HT-29 (cell line): ENCODE measurements around the gene MAS1L. TPM values are rescaled to one million over a fixed set of nuclear protein-coding genes. Genes with fewer than 3 reads are reported as not detected.
"Not testable (repeated sequence)": the region's sequence is repeated elsewhere in the genome, so short reads cannot be mapped to it uniquely, and the experiment has no call there.

ENCODE experiments used
- DNase-seq: peaks from one replicate; pipeline ENCODE4 v3.0.0-alpha.2; 2015; ENCODE audit warnings: low spot score
- total RNA-seq: library from RNA; depleted of rRNA; stranded (reverse); fragments of >200 nt; shearing (Covaris generic); gene quantifications from 2 replicates; pipeline ENCODE4 v1.2.3, GENCODE V29; 2014; rRNA removed

MAS1L gene
- total RNA-seq, 1 experiment from 2014 or later = not detected

- no peak for DNase-seq
These were observed 4.6 kb downstream of the MAS1L start for GRCh38 chr6:29483186-29483585.

- DNase-seq = no peak
These were observed 8.2 kb downstream of the MAS1L start for GRCh38 chr6:29479560-29479959.

- no peak for DNase-seq
These were observed 9.0 kb downstream of the MAS1L start for GRCh38 chr6:29478740-29479139.

GRCh38 chr6:29477923-29478450, 9.8 kb downstream of the MAS1L start:
- DNase-seq = no peak

- DNase-seq = no peak
These were observed 12.8 kb downstream of the MAS1L start for GRCh38 chr6:29474996-29475395.

GRCh38 chr6:29466241-29466640, 21.5 kb downstream of the MAS1L start:
- DNase-seq = no peak

GRCh38 chr6:29465801-29466200, 22.0 kb downstream of the MAS1L start:
- no peak for DNase-seq

- no peak for DNase-seq
These were observed 22.5 kb downstream of the MAS1L start for GRCh38 chr6:29465279-29465678.

GRCh38 chr6:29462022-29462421, 25.7 kb downstream of the MAS1L start:
- no peak for DNase-seq

- no peak for DNase-seq
These were observed 26.5 kb downstream of the MAS1L start for GRCh38 chr6:29461021-29461814.

- DNase-seq = no peak
These were observed 30.8 kb downstream of the MAS1L start, which contains the start of the genes OR11A1 and OR2H1 for GRCh38 chr6:29456971-29457370. TSS of gene OR11A1 (minus strand) at chr6:29457071. CDS start at chr6:29427641, 29,430 bp downstream. TSS of gene OR2H1 (plus strand) at chr6:29457155. CDS start at chr6:29461770, 4,615 bp downstream.

- DNase-seq = no peak
These were observed 36.1 kb downstream of the MAS1L start for GRCh38 chr6:29451471-29452193.

GRCh38 chr6:29447670-29448069, 40.1 kb downstream of the MAS1L start:
- DNase-seq = no peak

- DNase-seq = not testable (repeated sequence)
These were observed 43.7 kb downstream of the MAS1L start for GRCh38 chr6:29444031-29444430.

GRCh38 chr6:29442719-29443118, 45.0 kb downstream of the MAS1L start:
- no peak for DNase-seq

- DNase-seq = no peak
These were observed 48.8 kb downstream of the MAS1L start, which contains the start of gene OR10C1 for GRCh38 chr6:29439006-29439405. TSS of gene OR10C1 (plus strand) at chr6:29439306. CDS start at chr6:29440016, 710 bp downstream.

- DNase-seq = not testable (repeated sequence)
These were observed 51.0 kb downstream of the MAS1L start for GRCh38 chr6:29436730-29437129.

Other genes with a start within 250 kb of the MAS1L start
- gene OR14J1, start 186.3 kb downstream of the MAS1L start, total RNA-seq = not detected in 2 replicates
- gene OR5V1, start 119.1 kb downstream of the MAS1L start, total RNA-seq = not detected in 2 replicates
- gene OR12D3, start 112.7 kb downstream of the MAS1L start, total RNA-seq = not detected in 2 replicates
- gene OR12D2, start 92.3 kb downstream of the MAS1L start, total RNA-seq = not detected in 2 replicates
- gene OR12D1, start 73.0 kb downstream of the MAS1L start, total RNA-seq = not detected in 2 replicates
- not detected in 2 replicates for gene OR10C1, start 48.6 kb downstream of the MAS1L start, total RNA-seq
- not detected in 2 replicates for gene OR11A1, start 30.9 kb downstream of the MAS1L start, total RNA-seq
- gene OR2H1, start 30.8 kb downstream of the MAS1L start, total RNA-seq = not detected in 2 replicates
- not detected in 2 replicates for gene UBD, start 71.8 kb upstream of the MAS1L start, total RNA-seq
- gene OR2H2, start 97.2 kb upstream of the MAS1L start, total RNA-seq = not detected in 2 replicates
- gene GABBR1, start 145.2 kb upstream of the MAS1L start, total RNA-seq = 0.10 TPM in 1 of 2 replicates, not detected in the other
- gene MOG, start 169.1 kb upstream of the MAS1L start, total RNA-seq = not detected in 2 replicates
- 0.13 TPM in 1 of 2 replicates, not detected in the other for gene ZFP57, start 193.2 kb upstream of the MAS1L start, total RNA-seq
- 10.9 and 15.5 TPM in 2 replicates for gene HLA-F, start 235.5 kb upstream of the MAS1L start, total RNA-seq